MCF 10A (cell line): ENCODE measurements around the gene MYO16. TPM values are rescaled to one million over a fixed set of nuclear protein-coding genes. Genes with fewer than 3 reads are reported as not detected.

Experiments
- BruUV-seq: library from RNA; stranded (reverse); fragments of 400-500 nt; replicated peaks from 2 replicates; lab custom pipeline; 2021; lab: Mats Ljungman, UMichigan
- CTCF ChIA-PET: fragments of 300-600 bp; sonication (Branson Sonifier 250); formaldehyde crosslinking; extraction: SDS; loops from one replicate; lab custom pipeline; 2021; ENCODE audit warnings: antibody characterized with exemption, inconsistent platforms; lab: Yijun Ruan, JAX
- POLR2A ChIA-PET: fragments of 300-600, 350-650 bp; sonication (Branson Sonifier 250); formaldehyde crosslinking; extraction: SDS; loops from one replicate; lab custom pipeline; 2020; ENCODE audit warnings: antibody characterized with exemption, inconsistent platforms; lab: Yijun Ruan, JAX
- DNase-seq: peaks from one replicate; pipeline ENCODE4 v3.0.0-alpha.2; 2018; ENCODE audit not compliant: unreplicated experiment
- H3K27ac Mint-ChIP-seq: one replicate; pipeline ENCODE4 v1.8.0; 2022; ENCODE audit warnings: mild to moderate bottlenecking, low read depth, mixed read lengths; ENCODE audit not compliant: unreplicated experiment
- H3K27me3 Mint-ChIP-seq: one replicate; pipeline ENCODE4 v1.8.0; 2022; ENCODE audit warnings: mixed read lengths; ENCODE audit not compliant: insufficient read depth, unreplicated experiment
- H3K36me3 Mint-ChIP-seq: one replicate; pipeline ENCODE4 v1.8.0; 2022; ENCODE audit warnings: mild to moderate bottlenecking, moderate library complexity, mixed read lengths; ENCODE audit not compliant: insufficient read depth, unreplicated experiment
- H3K4me1 Mint-ChIP-seq: one replicate; pipeline ENCODE4 v1.8.0; 2022; ENCODE audit warnings: mixed read lengths; ENCODE audit not compliant: insufficient read depth, unreplicated experiment
- H3K4me3 Mint-ChIP-seq: one replicate; pipeline ENCODE4 v1.8.0; 2022; ENCODE audit warnings: mild to moderate bottlenecking, moderate library complexity, mixed read lengths; ENCODE audit not compliant: unreplicated experiment
- H3K9me3 Mint-ChIP-seq: one replicate; pipeline ENCODE4 v1.8.0; 2022; ENCODE audit warnings: mixed read lengths; ENCODE audit not compliant: unreplicated experiment
- CTCF ChIP-seq: fragments of 200-600 bp; IDR thresholded peaks from one replicate; pipeline ENCODE4 v1.8.0; 2022; ENCODE audit warnings: antibody characterized with exemption, mild to moderate bottlenecking; ENCODE audit not compliant: unreplicated experiment
- intact Hi-C: fragments of 100-400 bp; cut with micrococcal nuclease; formaldehyde crosslinking; loops from 2 replicates; pipeline ENCODE4 v1.14.1; 2022
- total RNA-seq: library from RNA; stranded (reverse); gene quantifications from 2 replicates; pipeline ENCODE4 v1.2.3, GENCODE V29; 2022

MYO16 gene
- total RNA-seq, 1 experiment from 2014 or later: not detected

GRCh38 chr13:108624108-108624507 is 5.3 kb upstream of the MYO16 start:
- H3K27ac Mint-ChIP-seq: no peak overlapping the region
- no TSS peak for BruUV-seq
- no peak overlapping the region for H3K4me3 Mint-ChIP-seq
- H3K4me1 Mint-ChIP-seq: no peaks in the 10 kb centered on the region
- POLR2A ChIA-PET: no interaction called here
- no peaks in the 10 kb centered on the region for H3K36me3 Mint-ChIP-seq
- H3K9me3 Mint-ChIP-seq: no peaks in the 10 kb centered on the region
- intact Hi-C loops: no loop called here
- CTCF ChIA-PET: no interaction called here
- H3K27me3 Mint-ChIP-seq: peaks cover 76% of the 10 kb centered on the region
- no peak for DNase-seq
- TF ChIP-seq CTCF: no peak

GRCh38 chr13:108624979-108625378 is 4.4 kb upstream of the MYO16 start:
- Mint-ChIP-seq H3K9me3 (no peaks in the 10 kb centered on the region), H3K27me3 (peaks cover 76% of the 10 kb centered on the region), H3K27ac (no peak overlapping the region), H3K4me3 (no peak overlapping the region), H3K4me1 (no peaks in the 10 kb centered on the region), H3K36me3 (no peaks in the 10 kb centered on the region)
- CTCF ChIA-PET: interaction anchor here (0.6 kb wide), 1 partner anchor 271 kb away, joined by 3 read pairs; no protein-coding TSS in a partner anchor
- no peak for TF ChIP-seq CTCF
- intact Hi-C loops: no loop called here
- no TSS peak for BruUV-seq
- POLR2A ChIA-PET: no interaction called here
- DNase-seq: no peak

GRCh38 chr13:108629988-108630387 is 577 bp downstream of the MYO16 start:
- H3K9me3 Mint-ChIP-seq: no peaks in the 10 kb centered on the region
- H3K27me3 Mint-ChIP-seq: peaks cover 76% of the 10 kb centered on the region
- H3K27ac Mint-ChIP-seq: no peak overlapping the region
- TF ChIP-seq CTCF: no peak
- CTCF ChIA-PET: interaction anchor here (1.4 kb wide), 1 partner anchor 265 kb away, joined by 6 read pairs; no protein-coding TSS in a partner anchor
- intact Hi-C loops: no loop called here
- DNase-seq: no peak
- H3K4me1 Mint-ChIP-seq: no peaks in the 10 kb centered on the region
- no peak overlapping the region for H3K4me3 Mint-ChIP-seq
- POLR2A ChIA-PET: no interaction called here
- H3K36me3 Mint-ChIP-seq: no peaks in the 10 kb centered on the region
- BruUV-seq: no TSS peak

GRCh38 chr13:108632649-108633167 is 3.3 kb downstream of the MYO16 start:
- no peaks in the 10 kb centered on the region for H3K36me3 Mint-ChIP-seq
- no peak overlapping the region for H3K27ac Mint-ChIP-seq
- DNase-seq: no peak
- ChIA-PET POLR2A (interaction anchor here (0.7 kb wide), 1 partner anchor 152 kb away, joined by 3 read pairs; no protein-coding TSS in a partner anchor), CTCF (no interaction called here)
- no peak overlapping the region for H3K4me3 Mint-ChIP-seq
- intact Hi-C loops: no loop called here
- no peaks in the 10 kb centered on the region for H3K4me1 Mint-ChIP-seq
- no peak for TF ChIP-seq CTCF
- H3K27me3 Mint-ChIP-seq: peaks cover 68% of the 10 kb centered on the region
- no peaks in the 10 kb centered on the region for H3K9me3 Mint-ChIP-seq
- BruUV-seq: no TSS peak
